Measurements from ENCODE around the gene KIFBP.

GRCh38 chr10:69005704-69006485 is 17.3 kb downstream of the KIFBP start:
- TF ChIP-seq, protein P1, sequence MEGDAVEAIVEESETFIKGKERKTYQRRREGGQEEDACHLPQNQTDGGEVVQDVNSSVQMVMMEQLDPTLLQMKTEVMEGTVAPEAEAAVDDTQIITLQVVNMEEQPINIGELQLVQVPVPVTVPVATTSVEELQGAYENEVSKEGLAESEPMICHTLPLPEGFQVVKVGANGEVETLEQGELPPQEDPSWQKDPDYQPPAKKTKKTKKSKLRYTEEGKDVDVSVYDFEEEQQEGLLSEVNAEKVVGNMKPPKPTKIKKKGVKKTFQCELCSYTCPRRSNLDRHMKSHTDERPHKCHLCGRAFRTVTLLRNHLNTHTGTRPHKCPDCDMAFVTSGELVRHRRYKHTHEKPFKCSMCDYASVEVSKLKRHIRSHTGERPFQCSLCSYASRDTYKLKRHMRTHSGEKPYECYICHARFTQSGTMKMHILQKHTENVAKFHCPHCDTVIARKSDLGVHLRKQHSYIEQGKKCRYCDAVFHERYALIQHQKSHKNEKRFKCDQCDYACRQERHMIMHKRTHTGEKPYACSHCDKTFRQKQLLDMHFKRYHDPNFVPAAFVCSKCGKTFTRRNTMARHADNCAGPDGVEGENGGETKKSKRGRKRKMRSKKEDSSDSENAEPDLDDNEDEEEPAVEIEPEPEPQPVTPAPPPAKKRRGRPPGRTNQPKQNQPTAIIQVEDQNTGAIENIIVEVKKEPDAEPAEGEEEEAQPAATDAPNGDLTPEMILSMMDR (IDR thresholded peaks at IDR 0.05), result no peak
- TF ChIP-seq POLR2A (IDR thresholded peaks at IDR 0.05), result no peak

Data from right lobe of liver (tissue), 4 donors.